ENCODE measurements around the gene MTA1.

Gene MTA1

DNA sequence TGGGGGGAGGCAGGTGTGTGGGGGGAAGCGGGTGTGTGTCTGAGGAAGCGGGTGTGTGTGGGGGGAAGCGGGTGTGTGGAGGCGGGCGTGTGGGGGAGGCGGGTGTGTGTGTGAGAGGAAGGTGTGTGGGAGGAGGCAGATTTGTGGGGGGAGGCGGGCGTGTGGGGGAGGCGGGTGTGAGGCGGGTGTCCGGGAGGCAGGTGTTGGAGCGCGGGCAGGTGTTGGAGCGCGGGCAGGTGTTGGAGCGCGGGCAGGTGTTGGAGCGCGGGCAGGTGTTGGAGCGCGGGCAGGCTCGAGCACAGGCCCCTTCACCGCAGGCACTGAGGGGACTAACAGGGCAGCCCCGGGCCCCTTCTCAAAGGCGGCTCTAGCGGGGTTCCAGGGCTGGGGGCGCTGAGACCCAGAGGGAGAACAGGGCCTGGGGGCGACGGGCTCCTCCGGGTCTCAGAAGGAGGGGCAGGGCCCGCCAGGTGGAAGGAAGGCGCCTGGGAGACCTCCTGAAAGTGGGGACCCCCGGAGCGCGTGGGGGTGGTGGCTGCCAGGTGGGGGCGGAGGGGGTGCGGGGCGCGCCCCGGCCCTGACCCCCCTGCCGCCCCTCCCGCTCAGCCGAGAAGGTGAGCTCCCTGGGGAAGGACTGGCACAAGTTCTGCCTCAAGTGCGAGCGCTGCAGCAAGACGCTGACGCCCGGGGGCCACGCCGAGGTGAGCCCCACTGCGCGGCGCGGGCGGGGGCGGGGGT lies 58.2 kb downstream of the MTA1 start:
- Histone ChIP-seq H3K79me2 (ENCODE audit: control insufficient read depth, low read length) (no peaks in the 10 kb centered on the region), H4K20me1 (ENCODE audit: control insufficient read depth, insufficient read depth, low read depth, low read length) (no peaks in the 10 kb centered on the region), H3K4me3 (ENCODE audit: low read length) (no peak overlapping the region), H3K36me3 (ENCODE audit: control insufficient read depth, low read length) (no peaks in the 10 kb centered on the region), H3K4me1 (ENCODE audit: control insufficient read depth, low read length) (peaks cover 38% of the 10 kb centered on the region), H3F3A (ENCODE audit: control insufficient read depth, insufficient read depth) (no peaks in the 10 kb centered on the region), H3K9me2 (replicated peaks; ENCODE audit: control insufficient read depth, low read length) (no peaks in the 10 kb centered on the region), H3K4me2 (ENCODE audit: low read length) (no peak overlapping the region), H3K27me3 (ENCODE audit: control insufficient read depth, low read length) (peaks cover 46% of the 10 kb centered on the region), H3K9me3 (ENCODE audit: control insufficient read depth, insufficient read depth, low read length) (no peaks in the 10 kb centered on the region), H3K27ac (ENCODE audit: low read depth, low read length) (no peak overlapping the region)
- TF ChIP-seq EZH2phosphoT487 (IDR thresholded peaks at IDR 0.05; ENCODE audit: borderline replicate concordance, low read length): no peak; the same call in 1 of the 2 replicates
- TF ChIP-seq CTCF (IDR thresholded peaks at IDR 0.05; ENCODE audit: low read depth, low read length, poor library complexity, severe bottlenecking): no peak

GRCh38 chr14:105478398-105479251 lies 59.0 kb downstream of the MTA1 start:
- Histone ChIP-seq H3K4me3 (ENCODE audit: low read length) (no peak overlapping the region), H3K9me3 (ENCODE audit: control insufficient read depth, insufficient read depth, low read length) (no peaks in the 10 kb centered on the region), H4K20me1 (ENCODE audit: control insufficient read depth, insufficient read depth, low read depth, low read length) (no peaks in the 10 kb centered on the region), H3K4me2 (ENCODE audit: low read length) (no peak overlapping the region), H3K27me3 (ENCODE audit: control insufficient read depth, low read length) (peaks cover 46% of the 10 kb centered on the region), H3K4me1 (ENCODE audit: control insufficient read depth, low read length) (peaks cover 35% of the 10 kb centered on the region), H3K79me2 (ENCODE audit: control insufficient read depth, low read length) (no peaks in the 10 kb centered on the region), H3K9me2 (replicated peaks; ENCODE audit: control insufficient read depth, low read length) (no peaks in the 10 kb centered on the region), H3K27ac (ENCODE audit: low read depth, low read length) (no peak overlapping the region), H3K36me3 (ENCODE audit: control insufficient read depth, low read length) (no peaks in the 10 kb centered on the region), H3F3A (ENCODE audit: control insufficient read depth, insufficient read depth) (no peaks in the 10 kb centered on the region)
- TF ChIP-seq EZH2phosphoT487 (IDR thresholded peaks at IDR 0.05; ENCODE audit: borderline replicate concordance, low read length) (no peak), CTCF (IDR thresholded peaks at IDR 0.05; ENCODE audit: low read depth, low read length, poor library complexity, severe bottlenecking) (no peak)

DNA sequence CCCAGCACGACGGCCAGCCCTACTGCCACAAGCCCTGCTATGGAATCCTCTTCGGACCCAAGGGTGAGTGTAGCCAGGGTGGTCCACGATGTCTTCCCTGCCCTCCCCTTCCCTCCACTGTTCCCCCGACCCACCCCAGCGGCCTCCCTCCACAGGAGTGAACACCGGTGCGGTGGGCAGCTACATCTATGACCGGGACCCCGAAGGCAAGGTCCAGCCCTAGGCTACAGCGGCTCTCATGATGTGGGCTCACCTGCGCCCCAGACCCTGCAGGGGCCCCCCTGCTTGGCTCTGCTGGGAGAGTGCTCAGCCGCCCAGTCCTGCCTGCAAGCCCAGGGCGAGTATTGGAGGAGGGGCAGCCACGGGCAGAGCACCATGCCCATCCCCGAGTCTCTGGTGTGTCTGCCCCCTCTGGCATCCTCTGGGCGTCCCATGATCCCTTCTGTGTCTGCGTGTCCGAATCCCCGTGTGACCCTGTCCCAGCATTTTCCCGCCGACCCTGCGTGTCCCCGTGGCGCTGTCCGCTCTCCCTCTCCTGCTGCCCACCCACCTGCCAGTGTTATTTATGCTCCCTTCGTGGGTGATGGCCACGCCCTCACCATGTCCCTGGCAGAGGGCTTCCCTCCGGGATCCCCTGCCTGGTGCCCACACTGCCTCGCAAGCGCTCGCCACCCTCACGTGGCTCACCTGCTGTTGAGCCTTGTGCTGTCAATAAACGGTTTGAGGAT lies 60.0 kb downstream of the MTA1 start:
- no peak overlapping the region for H3K4me2 ChIP-seq (ENCODE audit: low read length)
- H3F3A ChIP-seq (ENCODE audit: control insufficient read depth, insufficient read depth): no peaks in the 10 kb centered on the region
- no peaks in the 10 kb centered on the region for H3K9me3 ChIP-seq (ENCODE audit: control insufficient read depth, insufficient read depth, low read length)
- no peaks in the 10 kb centered on the region for H3K9me2 ChIP-seq (replicated peaks; ENCODE audit: control insufficient read depth, low read length)
- no peak overlapping the region for H3K4me3 ChIP-seq (ENCODE audit: low read length)
- no peak for TF ChIP-seq CTCF (IDR thresholded peaks at IDR 0.05; ENCODE audit: low read depth, low read length, poor library complexity, severe bottlenecking)
- TF ChIP-seq EZH2phosphoT487 (IDR thresholded peaks at IDR 0.05; ENCODE audit: borderline replicate concordance, low read length): no peak
- H4K20me1 ChIP-seq (ENCODE audit: control insufficient read depth, insufficient read depth, low read depth, low read length): no peaks in the 10 kb centered on the region
- H3K36me3 ChIP-seq (ENCODE audit: control insufficient read depth, low read length): no peaks in the 10 kb centered on the region
- H3K27me3 ChIP-seq (ENCODE audit: control insufficient read depth, low read length): peaks cover 50% of the 10 kb centered on the region
- peaks cover 29% of the 10 kb centered on the region for H3K4me1 ChIP-seq (ENCODE audit: control insufficient read depth, low read length)
- no peak overlapping the region for H3K27ac ChIP-seq (ENCODE audit: low read depth, low read length)
- H3K79me2 ChIP-seq (ENCODE audit: control insufficient read depth, low read length): no peaks in the 10 kb centered on the region
